NCI-H748 (cell line): ENCODE results near the gene ZNF594.
A peak's percentile ranks its signal among the peaks of the same experiment; 100 is the strongest.
"Not testable (repeated sequence)": the region's sequence is repeated elsewhere in the genome, so short reads cannot be mapped to it uniquely, and the experiment has no call there.

Source experiments
- DNase-seq: peaks from one replicate; lab custom pipeline; 2025; ENCODE audit not compliant: unreplicated experiment; lab: John Stamatoyannopoulos, UW

The ZNF594 gene

DNA sequence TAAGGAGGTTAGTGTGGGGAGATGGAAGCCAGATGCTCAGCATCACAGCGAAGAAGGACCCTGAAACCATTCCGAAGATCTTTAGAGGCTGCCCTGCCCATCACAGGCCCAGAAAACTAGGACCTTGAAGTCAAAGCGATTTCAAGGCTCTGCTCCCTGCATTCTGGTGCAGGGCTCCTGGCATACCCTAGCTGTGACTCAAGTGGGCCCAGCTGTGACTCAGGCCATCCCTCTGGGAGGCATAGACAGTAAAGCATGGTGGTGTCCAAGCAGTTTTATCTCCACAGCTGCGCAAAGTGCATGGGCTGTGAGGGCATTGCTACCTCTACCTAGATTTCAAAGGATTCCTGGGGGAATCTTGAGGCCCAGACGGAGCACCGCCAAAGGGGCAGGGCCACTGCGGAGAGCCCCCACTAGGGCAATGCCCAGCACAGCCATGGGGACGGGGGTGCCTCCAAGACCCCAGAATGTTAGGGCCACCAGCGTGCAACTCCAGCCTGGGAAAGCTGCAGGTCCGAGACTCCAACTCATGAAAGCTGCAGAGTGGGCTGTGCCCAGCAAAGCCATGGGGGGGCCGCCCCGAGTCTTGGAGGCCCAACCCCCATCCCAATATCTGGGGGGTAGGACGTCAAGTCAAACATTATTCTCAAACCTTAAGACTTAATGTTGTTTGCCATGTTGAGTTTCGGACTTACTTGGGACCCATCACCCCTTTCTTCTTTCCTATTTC is 11.7 kb upstream of the ZNF594 start:
- no peak for DNase-seq

DNA sequence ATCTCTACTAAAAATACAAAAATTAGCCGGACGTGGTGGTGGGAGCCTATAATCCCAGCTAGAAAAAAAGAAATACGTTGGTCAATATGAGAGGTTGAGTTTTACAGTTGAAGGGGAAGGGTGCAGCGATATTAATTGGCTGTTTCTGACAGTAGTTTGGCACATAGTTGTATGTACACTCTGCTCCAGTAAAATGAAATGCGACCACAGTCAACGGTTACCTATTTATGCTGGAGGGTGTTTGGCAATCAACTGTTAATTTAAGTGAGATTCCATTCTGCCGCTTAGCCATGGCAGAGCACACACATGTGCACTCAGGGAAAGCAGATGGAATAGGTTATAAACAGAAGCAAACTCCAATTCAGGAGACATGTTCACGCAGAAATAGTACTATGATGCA is 9.3 kb upstream of the ZNF594 start:
- no peak for DNase-seq

DNA sequence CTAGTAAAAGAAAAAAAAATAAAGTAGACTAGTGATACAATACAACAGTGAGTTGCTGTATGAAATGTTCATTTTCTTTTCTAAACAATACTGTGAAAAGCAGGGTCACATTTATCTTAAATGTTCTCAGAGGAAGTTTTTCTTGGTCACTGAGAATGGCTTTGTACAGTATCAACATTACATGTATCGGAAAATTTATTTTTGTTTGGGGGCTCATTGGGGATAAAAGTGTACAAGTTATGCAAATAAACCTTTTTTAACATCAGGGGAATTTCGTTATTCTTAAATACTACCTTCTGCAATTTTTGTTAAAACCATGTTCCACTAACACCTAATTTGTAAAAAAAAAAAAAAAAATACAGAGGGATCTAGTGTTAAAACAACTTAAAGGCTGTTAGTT is 8.7 kb upstream of the ZNF594 start:
- no peak for DNase-seq

DNA sequence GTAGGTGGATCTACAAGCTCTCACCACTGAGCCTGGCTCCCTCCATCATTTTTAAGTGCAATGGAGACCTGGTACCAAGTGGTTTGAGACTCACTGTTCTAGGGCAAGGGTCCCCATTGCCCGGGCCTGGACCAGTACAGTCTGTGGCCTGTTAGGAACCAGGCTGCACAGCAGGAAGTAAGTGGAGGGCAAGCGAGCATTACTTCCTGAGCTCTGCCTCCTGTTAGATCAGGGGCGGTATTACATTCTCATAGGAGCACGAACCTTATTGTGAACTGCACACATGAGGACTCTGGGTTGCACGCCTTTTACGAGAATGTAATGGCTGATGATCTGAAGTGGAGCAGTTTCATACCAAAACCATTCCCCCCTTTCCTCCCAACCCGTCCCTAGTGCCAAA is 6.8 kb upstream of the ZNF594 start:
- no peak for DNase-seq

DNA sequence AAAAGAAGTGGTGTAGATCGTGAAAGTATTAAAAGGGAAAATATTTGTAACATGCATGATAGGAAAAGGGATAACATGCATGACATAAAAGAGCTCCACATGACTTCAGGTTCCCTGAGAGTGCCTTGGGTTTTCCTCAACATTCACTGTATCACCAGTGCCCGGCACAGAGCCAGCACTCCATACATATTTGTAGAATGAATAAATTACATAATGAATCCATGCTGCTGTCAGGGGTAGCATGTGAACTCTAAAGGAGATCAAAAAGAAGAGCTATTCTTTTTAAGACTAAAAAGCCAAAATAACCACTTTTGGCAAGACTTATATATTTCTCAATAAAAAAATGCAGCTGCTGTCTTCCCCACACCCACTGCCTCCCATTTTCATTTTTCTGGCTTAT is 2.7 kb upstream of the ZNF594 start:
- DNase-seq: no peak

DNA sequence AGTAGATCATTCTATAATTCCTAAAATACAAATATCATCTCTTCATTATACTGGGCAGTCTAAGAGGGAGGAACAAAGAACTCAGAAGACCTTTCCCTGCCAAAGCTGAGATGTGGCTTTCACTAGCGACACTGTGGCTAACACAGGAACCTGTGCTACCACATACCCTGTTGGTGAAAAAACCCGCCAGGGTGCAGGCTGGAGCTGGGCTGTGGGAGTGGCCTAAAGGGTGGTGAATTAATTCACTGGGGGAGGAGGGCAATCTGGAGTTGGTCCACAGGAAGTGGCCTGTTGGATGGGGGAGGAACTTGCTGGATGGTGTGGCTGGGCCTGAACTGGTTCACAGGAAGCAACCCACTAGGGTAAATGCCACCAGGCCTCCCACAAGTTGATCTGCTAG is 7.4 kb downstream of the ZNF594 start:
- no peak for DNase-seq

DNA sequence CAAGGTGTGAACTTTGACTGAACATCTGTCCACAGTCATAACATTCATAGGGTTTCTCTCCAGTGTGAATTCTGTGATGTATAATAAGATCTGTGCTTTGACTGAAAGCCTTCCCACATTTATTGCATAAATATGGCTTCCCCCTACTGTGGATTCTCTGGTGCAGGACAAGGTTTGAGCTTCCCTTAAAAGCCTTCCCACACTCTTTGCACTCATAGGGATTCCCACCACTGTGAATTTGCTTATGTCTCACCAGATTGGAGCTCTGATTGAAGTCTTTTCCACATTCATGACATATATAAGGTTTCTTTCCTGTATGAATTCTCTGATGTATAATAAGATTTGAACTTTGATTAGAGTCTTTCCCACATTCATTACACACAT is 8.3 kb downstream of the ZNF594 start:
- DNase-seq: no peak

DNA sequence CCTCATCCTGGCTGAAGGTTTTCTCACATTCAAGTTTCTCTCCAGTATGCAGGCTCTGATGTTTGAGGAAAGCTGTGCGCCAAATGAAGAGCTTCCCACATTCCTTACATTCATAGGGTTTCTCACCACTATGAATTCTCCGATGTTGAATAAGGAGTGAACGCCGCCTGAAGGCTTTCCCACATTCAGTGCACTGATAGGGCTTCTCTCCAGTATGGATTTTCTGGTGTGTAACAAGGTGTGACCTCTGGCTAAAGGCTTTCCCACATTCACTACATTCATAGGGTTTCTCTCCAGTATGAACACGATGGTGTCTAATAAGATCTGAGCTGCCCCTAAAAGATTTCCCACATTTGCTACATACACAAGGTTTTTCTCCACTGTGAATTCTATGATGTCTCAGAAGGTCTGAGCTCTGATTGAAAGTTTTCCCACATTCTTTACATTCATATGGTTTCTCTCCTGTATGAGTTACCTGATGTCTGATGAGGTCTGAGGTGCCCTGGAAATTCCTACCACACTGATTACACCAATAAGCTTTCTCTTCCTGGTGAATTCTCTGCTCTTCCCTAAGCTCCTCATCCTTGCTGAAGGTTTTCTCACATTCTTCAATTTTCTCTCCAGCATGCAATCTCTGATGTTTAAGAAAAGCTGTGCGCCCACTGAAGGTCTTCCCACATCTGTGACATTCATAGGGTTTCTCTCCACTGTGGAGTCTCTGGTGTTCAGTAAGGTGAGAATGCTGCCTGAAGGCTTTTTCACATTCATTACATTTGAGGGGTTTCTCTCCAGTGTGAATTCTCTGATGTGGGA is 8.9 kb downstream of the ZNF594 start:
- no peak for DNase-seq

DNA sequence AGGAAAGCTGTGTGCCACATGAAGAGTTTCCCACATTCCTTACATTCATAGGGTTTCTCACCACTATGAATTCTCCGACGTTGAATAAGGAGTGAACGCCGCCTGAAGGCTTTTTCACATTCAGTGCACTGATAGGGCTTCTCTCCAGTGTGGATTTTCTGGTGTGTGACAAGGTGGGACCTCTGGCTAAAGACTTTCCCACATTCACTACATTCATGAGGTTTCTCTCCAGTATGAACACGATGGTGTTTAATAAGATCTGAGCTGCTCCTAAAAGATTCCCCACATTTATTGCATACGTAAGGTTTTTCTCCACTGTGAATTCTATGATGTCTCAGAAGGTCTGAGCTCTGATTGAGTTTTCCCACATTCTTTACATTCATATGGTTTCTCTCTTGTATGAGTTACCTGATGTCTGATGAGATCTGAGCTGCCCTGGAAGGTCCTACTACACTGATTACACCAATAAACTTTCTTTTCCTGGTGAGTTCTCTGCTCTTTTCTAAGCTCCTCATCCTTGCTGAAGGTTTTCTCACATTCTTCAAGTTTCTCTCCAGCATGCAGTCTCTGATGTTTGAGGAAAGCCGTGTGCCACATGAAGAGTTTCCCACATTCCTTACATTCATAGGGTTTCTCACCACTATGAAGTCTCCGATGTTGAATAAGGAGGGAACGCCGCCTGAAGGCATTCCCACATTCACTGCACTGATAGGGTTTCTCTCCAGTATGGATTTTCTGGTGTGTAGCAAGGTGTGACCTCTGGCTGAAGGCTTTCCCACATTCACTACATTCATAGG is 10.0 kb downstream of the ZNF594 start:
- DNase-seq: no peak

DNA sequence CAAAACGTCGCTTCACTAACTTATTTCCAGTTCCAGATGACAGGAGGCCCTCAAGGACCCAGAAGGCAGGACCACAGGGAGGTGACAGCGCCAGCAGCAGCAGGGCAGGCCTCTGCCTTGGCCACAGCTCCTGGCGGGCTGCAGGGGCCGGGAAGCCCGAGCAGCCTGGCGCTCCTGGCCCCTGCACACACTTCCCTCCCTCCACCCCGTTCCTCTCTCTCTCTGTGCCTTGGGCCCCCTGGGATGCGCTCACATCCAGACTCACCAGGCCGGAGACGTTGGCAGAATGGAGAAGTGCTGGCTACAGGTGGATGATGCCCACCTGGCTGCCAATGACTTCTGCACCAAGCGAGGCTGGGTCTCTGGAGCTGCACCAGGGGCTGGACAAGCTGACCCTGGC is 12.7 kb downstream of the ZNF594 start:
- no peak for DNase-seq

DNA sequence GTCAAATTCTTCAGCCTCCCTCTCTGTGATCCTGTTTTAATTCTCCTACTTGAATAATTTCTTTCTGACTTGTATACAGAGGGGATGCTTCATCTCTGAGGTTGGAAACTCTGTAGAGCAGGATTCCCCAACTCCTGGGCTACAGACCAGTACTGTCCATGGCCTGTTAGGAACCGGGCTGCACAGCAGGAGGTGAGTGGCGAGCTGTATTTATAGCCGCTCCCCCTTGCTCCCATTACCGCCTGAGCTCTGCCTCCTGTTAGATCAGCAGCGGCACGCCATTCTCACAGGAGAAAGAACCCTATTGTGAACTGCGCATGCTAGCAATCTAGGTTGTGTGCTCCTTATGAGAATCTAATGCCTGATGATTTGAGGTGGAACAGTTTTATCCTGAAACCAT is 16.6 kb downstream of the ZNF594 start:
- DNase-seq: not testable (repeated sequence)

DNA sequence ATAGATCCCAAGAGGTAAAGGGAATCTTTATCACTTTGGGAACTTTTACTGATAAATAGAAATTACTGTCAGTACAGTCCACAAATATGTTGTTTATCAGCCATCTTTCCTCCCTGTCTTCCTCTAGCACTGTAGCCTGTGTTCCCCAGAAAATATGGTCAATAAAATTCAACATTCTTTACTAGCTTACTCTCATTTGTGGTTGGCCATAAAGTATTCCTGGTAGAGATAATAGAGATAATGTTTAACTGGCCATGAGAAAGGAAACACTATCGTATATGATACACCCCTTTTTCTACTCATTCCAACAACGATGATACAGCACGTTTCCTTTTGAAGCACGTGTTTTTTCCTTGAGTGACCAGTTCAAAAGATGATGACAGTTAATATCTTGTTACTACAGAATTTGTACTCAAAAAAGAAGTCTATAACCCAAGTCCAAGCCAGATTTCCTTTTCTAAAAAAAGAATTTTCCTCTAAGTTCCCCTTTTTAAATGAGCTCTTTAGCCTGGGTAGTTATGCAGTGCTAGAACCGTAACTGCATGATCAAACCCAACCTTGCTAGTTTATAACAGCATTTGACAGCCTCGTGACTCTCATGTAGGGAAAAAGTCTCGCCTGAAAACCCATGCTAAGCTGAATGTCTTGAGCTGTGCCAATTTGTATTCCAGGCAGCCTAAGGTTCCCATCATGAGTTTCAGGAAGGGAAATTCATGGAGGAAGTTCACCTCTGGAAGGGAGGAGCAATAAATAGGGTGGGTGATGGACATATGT is 25.7 kb downstream of the ZNF594 start:
- DNase-seq: not testable (repeated sequence)

DNA sequence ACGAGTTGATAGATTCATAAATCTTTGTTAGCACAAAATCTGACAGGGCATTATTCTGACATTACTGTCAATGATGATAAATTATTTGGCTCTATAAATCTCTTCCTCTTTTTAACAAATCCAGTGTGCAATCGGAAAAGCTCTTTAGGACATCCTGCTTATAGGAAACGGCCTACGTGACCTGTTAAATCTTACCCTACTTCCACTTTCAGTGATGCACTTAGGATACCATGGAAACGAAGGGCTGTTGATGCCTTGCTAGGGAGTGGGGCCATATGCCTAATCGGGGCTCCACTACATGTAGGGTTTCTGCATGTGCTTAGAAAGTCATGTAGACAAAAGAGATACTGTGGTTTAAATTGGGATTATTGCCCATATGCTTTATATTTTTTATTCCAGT is 27.2 kb downstream of the ZNF594 start:
- DNase-seq: peak; percentile 25

DNA sequence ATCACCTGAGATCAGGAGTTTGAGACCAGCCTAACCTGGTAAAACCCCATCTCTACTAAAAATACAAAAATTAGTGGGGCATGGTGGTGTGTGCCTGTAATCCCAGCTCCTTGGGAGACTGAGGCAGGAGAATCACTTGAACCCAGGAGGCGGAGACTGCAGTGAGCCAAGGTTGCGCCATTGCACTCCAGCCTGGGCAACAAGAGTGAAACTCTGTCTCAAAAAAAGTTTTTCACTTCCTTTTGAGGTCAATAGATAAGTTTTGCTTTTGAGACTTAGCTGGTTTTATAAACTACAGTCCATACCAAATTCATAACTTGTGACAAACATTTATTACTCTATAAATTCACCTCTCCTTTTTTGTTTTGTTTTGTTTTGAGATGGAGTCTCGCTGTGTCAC is 29.9 kb downstream of the ZNF594 start:
- not testable (repeated sequence) for DNase-seq

DNA sequence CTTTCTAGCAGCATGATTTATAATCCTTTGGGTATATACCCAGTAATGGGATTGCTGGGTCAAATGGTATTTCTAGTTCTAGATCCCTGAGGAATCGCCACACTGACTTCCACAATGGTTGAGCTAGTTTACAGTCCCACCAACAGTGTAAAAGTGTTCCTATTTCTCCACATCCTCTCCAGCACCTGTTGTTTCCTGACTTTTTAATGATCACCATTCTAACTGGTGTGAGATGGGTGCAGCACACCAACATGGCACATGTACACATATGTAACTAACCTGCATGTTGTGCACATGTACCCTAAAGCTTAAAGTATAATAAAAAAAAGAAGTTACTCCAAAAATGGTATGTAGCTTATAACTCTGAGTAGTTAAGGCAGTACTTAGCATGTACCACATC is 31.0 kb downstream of the ZNF594 start:
- DNase-seq: not testable (repeated sequence)

DNA sequence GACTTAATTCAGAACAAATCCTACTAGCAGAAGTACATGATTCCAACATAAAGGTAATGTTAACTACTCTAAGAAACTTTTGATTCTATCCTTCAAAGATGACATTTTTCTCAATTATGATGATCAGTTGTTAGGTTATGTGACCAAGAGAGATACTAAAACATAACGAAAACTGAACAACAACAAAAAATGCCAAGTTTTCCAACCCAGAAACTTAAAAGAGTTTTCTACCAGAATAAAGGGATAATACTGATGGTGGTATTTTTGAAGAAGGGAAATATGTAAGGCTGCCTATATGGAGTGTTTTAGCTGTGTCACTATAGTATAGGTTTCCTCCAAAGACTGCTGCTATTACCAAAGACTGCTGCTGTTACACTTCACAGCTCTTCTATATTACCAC is 45.5 kb downstream of the ZNF594 start:
- not testable (repeated sequence) for DNase-seq

DNA sequence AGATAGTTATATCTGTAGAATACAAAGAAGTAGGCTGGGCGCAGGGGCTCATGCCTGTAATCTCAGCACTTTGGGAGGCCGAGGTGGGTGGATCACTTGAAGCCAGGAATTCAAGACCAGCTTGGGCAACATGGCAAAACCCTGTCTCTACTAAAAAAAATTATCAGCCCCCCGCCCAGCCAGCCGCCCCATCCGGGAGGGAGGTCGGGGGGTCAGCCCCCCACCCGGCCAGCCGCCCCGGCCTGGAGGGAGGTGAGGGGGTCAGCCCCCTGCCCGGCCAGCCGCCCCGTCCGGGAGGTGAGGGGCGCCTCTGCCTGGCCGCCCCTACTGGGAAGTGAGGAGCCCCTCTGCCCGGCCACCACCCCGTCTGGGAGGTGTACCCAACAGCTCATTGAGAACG is 48.8 kb downstream of the ZNF594 start:
- not testable (repeated sequence) for DNase-seq

DNA sequence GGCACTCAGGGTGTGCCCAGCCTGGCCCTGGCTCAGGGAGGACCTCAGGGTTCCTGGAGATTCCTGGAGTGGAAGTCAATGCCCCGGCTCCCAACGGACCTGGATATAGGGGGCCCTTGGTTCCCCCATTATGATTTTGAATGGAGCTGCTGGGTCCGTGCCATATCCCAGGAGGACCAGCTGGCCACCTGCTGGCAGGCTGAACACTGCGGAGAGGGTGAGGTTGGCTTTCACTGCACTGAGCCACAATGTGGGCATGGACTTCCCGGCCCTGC is 52.3 kb downstream of the ZNF594 start:
- DNase-seq: no peak

DNA sequence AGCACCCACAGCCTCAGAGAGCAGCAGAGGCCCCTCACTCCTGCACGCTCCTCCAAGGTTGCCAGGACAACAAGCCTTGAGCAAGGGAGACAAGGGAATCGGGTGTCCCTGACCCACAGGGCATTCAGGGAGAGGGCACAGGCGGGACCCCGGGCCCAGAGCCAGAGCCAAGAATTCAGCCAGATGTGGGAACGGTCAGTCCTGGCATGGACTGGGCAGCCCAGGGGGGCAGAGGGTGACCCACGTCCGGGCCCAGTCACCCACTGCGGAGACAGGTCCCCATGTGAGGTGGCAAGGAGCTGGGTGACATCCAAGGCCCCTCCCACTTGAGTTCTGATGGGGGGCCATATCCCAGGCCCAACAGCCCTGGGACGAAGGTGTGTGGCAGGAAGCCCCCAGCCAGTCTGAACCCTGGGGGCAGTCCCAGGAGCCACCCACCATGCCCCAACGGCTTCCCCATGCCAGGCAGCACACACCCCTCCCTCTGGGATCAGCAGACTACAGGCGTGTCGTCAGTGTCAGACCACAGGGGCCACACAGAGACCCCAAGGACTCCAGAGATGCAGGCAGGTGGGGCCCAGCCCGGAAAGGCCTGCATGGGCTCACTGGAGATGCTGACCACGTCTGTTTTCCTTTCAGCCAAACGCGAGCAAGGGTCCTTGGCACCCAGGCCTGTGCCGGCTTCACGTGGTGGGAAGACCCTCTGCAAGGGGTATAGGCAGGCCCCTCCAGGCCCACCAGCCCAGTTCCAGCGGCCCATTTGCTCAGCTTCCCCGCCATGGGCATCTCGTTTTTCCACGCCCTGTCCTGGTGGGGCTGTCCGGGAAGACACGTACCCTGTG is 52.8 kb downstream of the ZNF594 start:
- DNase-seq: no peak

DNA sequence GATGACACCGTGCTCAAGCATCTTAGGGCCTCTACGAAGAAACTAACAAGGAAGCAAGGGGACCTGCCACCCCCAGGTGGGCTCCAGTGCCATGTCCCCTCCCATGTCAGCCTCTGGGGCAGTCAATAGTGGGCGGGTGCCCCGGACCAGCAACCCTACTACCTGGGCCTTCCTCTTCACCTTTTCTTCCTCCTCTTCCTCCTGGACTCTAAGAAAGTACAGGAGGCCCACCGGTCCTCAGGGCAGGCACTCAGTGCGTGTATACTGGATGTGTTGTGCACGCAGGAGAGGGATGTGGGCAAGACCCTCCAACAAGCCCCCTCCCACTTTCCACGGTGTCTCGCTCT is 53.5 kb downstream of the ZNF594 start:
- DNase-seq: not testable (repeated sequence)
